Breast epithelium (tissue), 4 donors: ENCODE results near the gene FBXO30. TPM values are rescaled to one million over a fixed set of nuclear protein-coding genes. Genes with fewer than 3 reads are reported as not detected.
A peak's percentile ranks its signal among the peaks of the same experiment; 100 is the strongest.

ENCODE experiments used
- DNase-seq, 2 donors: peaks; one replicate each; pipeline ENCODE4 v3.0.0-alpha.2; 2019; ENCODE audit warnings: low spot score in 2 of 2
- H3K27ac ChIP-seq, 2 donors: fragments of 200-600 bp; sonication (generic) in 1 of 2; one replicate each; pipeline ENCODE4 v1.5.1; 2016 to 2019; ENCODE audit warnings: mild to moderate bottlenecking in 1 of 2
- H3K27me3 ChIP-seq, 2 donors: fragments of 200-600 bp; sonication (generic) in 1 of 2; one replicate each; pipeline versions ENCODE4 v1.5.1 to v1.6.0; 2017 to 2019; ENCODE audit warnings: control low read depth in 1 of 2, mild to moderate bottlenecking in 1 of 2
- H3K36me3 ChIP-seq: fragments of 200-600 bp; one replicate; pipeline ENCODE4 v1.5.1; 2019
- H3K4me1 ChIP-seq, 2 donors: fragments of 200-600 bp; sonication (generic); one replicate each; pipeline ENCODE4 v1.5.1; 2016 to 2019; ENCODE audit warnings: control low read depth in 1 of 2
- H3K4me3 ChIP-seq, 3 donors: fragments of 200-600 bp; sonication (generic); 1 replicate in 2 of 3; 2 replicates in 1 of 3; pipeline ENCODE4 v1.5.1; 2016 to 2019; ENCODE audit warnings: mild to moderate bottlenecking in 3 of 3, moderate library complexity in 2 of 3
- H3K9me3 ChIP-seq, 2 donors: fragments of 200-600 bp; sonication (generic) in 1 of 2; one replicate each; pipeline ENCODE4 v1.5.1; 2016 to 2019; ENCODE audit warnings: control low read depth in 1 of 2
- POLR2A ChIP-seq: fragments of 450-650 bp; IDR thresholded peaks from one replicate; pipeline ENCODE4 v1.6.1; 2016; ENCODE audit warnings: antibody characterized with exemption, mild to moderate bottlenecking, moderate library complexity
- POLR2AphosphoS5 ChIP-seq, 3 donors: sonication (generic); formaldehyde crosslinking; IDR thresholded peaks; one replicate each; pipeline ENCODE4 v1.6.1; 2017; ENCODE audit warnings: antibody characterized with exemption in 3 of 3
- intact Hi-C: fragments of 100-400 bp; cut with DNase I; formaldehyde crosslinking; loops from one replicate; pipeline ENCODE4 v1.15.1; 2023; ENCODE audit warnings: low total_unique reads
- total RNA-seq, 3 donors: library from RNA; depleted of rRNA; stranded (reverse); fragments of >200 nt; gene quantifications; one replicate each; pipeline ENCODE4 v1.1.0, GENCODE V29; 2016
- TF ChIP-seq, protein P1 (sequence below), 3 donors: fragments of 450-650 bp; IDR thresholded peaks; one replicate each; pipeline ENCODE4 v1.5.1; 2016 to 2017; ENCODE audit warnings: antibody characterized with exemption in 3 of 3, mild to moderate bottlenecking in 3 of 3, moderate library complexity in 3 of 3

FBXO30 gene, protein sequence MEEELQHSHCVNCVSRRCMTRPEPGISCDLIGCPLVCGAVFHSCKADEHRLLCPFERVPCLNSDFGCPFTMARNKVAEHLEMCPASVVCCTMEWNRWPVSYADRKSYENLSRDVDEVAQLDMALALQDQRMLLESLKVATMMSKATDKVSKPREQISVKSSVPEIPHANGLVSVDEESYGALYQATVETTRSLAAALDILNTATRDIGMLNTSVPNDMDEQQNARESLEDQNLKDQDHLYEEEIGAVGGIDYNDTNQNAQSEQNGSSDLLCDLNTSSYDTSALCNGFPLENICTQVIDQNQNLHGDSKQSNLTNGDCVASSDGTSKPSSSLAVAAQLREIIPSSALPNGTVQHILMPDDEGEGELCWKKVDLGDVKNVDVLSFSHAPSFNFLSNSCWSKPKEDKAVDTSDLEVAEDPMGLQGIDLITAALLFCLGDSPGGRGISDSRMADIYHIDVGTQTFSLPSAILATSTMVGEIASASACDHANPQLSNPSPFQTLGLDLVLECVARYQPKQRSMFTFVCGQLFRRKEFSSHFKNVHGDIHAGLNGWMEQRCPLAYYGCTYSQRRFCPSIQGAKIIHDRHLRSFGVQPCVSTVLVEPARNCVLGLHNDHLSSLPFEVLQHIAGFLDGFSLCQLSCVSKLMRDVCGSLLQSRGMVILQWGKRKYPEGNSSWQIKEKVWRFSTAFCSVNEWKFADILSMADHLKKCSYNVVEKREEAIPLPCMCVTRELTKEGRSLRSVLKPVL
- total RNA-seq: 10 to 100 TPM in 1 of 3 donors, 1 to 10 TPM in 2; 8.0 to 11.7 (median 8.2) TPM

DNA sequence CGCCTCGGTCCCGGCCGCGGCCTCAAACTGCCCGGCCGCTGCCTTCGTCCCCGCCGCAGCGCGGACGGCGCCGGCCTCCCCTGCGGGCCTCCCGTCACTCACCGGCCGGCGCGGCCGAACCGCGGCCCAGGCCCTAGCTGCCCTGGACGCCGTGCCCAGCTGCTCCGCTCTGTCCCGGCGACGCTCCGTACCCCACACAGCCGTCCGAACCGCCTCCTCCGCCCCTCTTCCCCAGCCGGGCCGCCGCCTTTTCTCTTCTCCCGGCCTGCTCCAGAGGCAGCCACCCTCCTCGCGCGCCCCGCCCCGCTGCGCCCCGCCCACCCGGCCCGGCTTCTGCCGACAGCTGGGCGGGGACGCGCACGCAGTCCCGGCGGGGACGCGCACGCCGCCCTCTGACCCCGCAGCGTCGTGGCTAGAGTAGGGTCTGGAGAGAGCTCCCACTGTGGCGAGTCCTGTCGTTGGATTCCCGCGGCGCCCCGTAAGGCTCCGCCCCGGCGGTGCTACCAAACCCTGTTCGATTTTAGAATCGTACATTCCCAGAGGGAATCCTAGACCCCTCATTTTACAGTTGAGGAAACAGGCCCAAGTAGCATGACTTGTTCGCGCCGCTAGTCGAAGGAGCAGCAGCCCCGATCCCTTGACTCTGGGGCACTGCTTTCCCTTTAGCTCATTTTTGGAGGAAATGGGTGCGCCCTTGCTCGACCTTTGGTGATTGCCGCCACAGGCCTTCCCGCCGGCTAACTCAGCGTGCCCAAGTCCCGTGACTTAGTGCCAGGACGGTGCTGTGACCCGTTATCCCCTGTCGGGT is at the start of gene FBXO30:
FBXO30 (minus strand) TSS at position 295 of the 808 bp plus-strand sequence. CDS start 8,390 bp downstream, outside the sequence.
- TF ChIP-seq POLR2AphosphoS5 (IDR thresholded peaks at IDR 0.05) (peak; percentile 66 to 84 (median 84)), POLR2A (no peak)
- TF ChIP-seq, protein P1, sequence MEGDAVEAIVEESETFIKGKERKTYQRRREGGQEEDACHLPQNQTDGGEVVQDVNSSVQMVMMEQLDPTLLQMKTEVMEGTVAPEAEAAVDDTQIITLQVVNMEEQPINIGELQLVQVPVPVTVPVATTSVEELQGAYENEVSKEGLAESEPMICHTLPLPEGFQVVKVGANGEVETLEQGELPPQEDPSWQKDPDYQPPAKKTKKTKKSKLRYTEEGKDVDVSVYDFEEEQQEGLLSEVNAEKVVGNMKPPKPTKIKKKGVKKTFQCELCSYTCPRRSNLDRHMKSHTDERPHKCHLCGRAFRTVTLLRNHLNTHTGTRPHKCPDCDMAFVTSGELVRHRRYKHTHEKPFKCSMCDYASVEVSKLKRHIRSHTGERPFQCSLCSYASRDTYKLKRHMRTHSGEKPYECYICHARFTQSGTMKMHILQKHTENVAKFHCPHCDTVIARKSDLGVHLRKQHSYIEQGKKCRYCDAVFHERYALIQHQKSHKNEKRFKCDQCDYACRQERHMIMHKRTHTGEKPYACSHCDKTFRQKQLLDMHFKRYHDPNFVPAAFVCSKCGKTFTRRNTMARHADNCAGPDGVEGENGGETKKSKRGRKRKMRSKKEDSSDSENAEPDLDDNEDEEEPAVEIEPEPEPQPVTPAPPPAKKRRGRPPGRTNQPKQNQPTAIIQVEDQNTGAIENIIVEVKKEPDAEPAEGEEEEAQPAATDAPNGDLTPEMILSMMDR (IDR thresholded peaks at IDR 0.05): peak in 2 of 3 donors; percentile 40 to 49

DNA sequence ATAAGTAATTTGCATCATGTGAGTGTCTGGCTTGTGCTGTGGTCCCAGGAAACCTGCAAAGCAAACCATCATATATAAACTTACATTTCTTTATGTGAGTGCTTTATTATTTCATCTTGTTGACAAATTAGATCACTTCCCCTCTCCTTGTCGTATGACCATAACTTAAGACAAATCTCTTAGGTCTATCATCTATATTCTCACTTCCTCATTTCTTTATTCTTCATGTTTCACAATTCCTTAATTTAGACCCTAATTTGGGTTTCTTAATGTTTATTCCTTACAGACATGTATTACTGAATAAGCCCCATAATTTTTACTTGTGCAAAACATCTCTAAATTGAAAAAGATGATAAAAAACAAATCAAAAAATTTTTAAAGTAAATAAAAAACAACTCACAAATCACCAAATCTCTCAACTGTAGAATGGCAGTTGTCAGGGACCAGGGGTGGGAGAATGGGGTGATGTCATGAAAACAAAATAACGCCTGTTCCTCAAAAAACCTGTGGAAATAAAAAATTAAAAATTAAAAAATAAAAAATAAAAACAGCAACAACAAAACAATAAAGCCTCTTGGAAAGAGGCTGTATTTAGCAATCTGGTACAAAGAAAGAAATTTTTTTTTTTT is 49.5 kb upstream of the FBXO30 start:
- no peak overlapping the region for H3K4me3 ChIP-seq
- no peaks in the 10 kb centered on the region for H3K4me1 ChIP-seq
- intact Hi-C loops: no loop called here
- H3K27ac ChIP-seq: no peak overlapping the region
- DNase-seq: no peak
- TF ChIP-seq, protein P1 (IDR thresholded peaks at IDR 0.05): no peak
- no peak for TF ChIP-seq POLR2A
- no peak for TF ChIP-seq POLR2AphosphoS5 (IDR thresholded peaks at IDR 0.05)
- no peaks in the 10 kb centered on the region for H3K36me3 ChIP-seq
- no peaks in the 10 kb centered on the region for H3K27me3 ChIP-seq
- peaks cover 5 to 11% of the 10 kb centered on the region in 2 donors for H3K9me3 ChIP-seq

More for the DNA sequence above, at the start of gene FBXO30:
- intact Hi-C loops: loop anchor here (5.0 kb wide), 1 partner anchor 77 kb away; the partner anchor contains the start of gene EPM2A
- Histone ChIP-seq H3K9me3 (no peaks in the 10 kb centered on the region), H3K4me1 (peaks cover 0 to 5% of the 10 kb centered on the region in 2 donors), H3K36me3 (no peaks in the 10 kb centered on the region), H3K4me3 (peak within 1 kb of the TSS; percentile 66 to 81 (median 80)), H3K27me3 (no peaks in the 10 kb centered on the region), H3K27ac (peak within 1 kb of the TSS; percentile 92 to 94)
- peak; percentile 81 for DNase-seq

DNA sequence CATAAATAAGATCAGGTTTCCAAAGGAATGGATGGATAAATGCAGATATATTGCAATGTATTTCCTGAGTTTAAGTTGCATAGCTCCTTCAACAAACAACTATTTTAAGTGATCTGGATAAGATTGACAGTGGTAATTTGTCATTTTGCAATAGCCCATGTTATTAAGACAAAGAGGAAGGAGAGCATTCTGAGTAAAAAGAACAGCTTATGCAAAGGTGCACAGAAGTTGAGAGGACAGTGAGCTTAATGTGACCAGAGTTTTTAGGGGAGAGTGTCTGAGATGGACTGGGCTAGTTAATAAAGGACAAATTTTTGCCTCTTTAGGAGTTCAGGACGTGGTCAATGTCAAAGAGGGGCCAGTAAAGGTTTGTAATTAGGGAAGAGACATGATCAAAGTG is 48.8 kb upstream of the FBXO30 start:
- intact Hi-C loops: no loop called here
- no peaks in the 10 kb centered on the region for H3K36me3 ChIP-seq
- no peak for TF ChIP-seq POLR2A
- TF ChIP-seq, protein P1 (IDR thresholded peaks at IDR 0.05): no peak
- TF ChIP-seq POLR2AphosphoS5 (IDR thresholded peaks at IDR 0.05): no peak
- H3K4me1 ChIP-seq: no peaks in the 10 kb centered on the region
- no peak overlapping the region for H3K4me3 ChIP-seq
- peaks cover 5 to 11% of the 10 kb centered on the region in 2 donors for H3K9me3 ChIP-seq
- no peaks in the 10 kb centered on the region for H3K27me3 ChIP-seq
- DNase-seq: no peak
- H3K27ac ChIP-seq: no peak overlapping the region

DNA sequence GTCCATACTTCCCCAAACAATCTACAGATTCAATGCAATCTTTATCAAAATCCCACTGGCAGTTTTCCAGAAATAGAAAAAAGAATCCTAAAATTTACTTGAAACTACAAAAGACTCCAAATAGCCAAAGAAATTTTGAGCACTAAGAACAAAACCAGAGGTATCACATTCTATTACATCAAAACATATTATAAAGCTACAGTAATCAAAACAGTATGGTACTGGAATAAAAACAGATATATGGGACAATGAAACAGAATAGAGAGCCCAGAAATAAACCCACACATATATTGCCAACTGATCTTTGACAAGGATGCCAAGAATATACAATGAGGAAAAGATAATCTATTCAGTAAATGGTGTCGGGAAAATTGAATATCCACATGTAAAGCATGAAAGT is 46.0 kb upstream of the FBXO30 start:
- Histone ChIP-seq H3K36me3 (no peaks in the 10 kb centered on the region), H3K9me3 (peaks cover 5 to 11% of the 10 kb centered on the region in 2 donors), H3K4me3 (no peak overlapping the region), H3K27ac (no peak overlapping the region), H3K27me3 (no peaks in the 10 kb centered on the region), H3K4me1 (no peaks in the 10 kb centered on the region)
- DNase-seq: no peak
- TF ChIP-seq POLR2AphosphoS5 (IDR thresholded peaks at IDR 0.05) (no peak), POLR2A (no peak)
- TF ChIP-seq, protein P1 (IDR thresholded peaks at IDR 0.05): no peak
- intact Hi-C loops: no loop called here
